BLaER1 (cell line): ENCODE results near the gene LGALS7.
"Not testable (repeated sequence)": the region's sequence is repeated elsewhere in the genome, so short reads cannot be mapped to it uniquely, and the experiment has no call there.

ENCODE experiments used
- H3K27ac ChIP-seq: shearing (Covaris generic); formaldehyde crosslinking; 2 replicates; pipeline ENCODE4 v1.8.1; 2022
- H3K27me3 ChIP-seq: shearing (Covaris generic); formaldehyde crosslinking; 2 replicates; pipeline ENCODE4 v1.8.1; 2022
- H3K36me3 ChIP-seq: shearing (Covaris generic); formaldehyde crosslinking; 2 replicates; pipeline ENCODE4 v1.8.1; 2022
- H3K4me1 ChIP-seq: shearing (Covaris generic); formaldehyde crosslinking; 2 replicates; pipeline ENCODE4 v1.8.1; 2022
- H3K4me2 ChIP-seq: shearing (Covaris generic); formaldehyde crosslinking; 2 replicates; pipeline ENCODE4 v1.8.1; 2022
- H3K4me3 ChIP-seq: shearing (Covaris generic); formaldehyde crosslinking; 2 replicates; pipeline ENCODE4 v1.8.1; 2022
- H3K9ac ChIP-seq: shearing (Covaris generic); formaldehyde crosslinking; 2 replicates; pipeline ENCODE4 v1.8.1; 2022
- H3K9me3 ChIP-seq: shearing (Covaris generic); formaldehyde crosslinking; 2 replicates; pipeline ENCODE4 v1.8.1; 2022
- H4K20me1 ChIP-seq: shearing (Covaris generic); formaldehyde crosslinking; 2 replicates; pipeline ENCODE4 v1.8.1; 2022
- Cebpa-rat ChIP-seq: shearing (Covaris generic); IDR thresholded peaks from 2 replicates; pipeline ENCODE4 v1.8.1; 2022

Gene LGALS7

GRCh38 chr19:38788478-38789243 lies 15.3 kb upstream of the LGALS7 start, which contains the start of gene LGALS7B:
LGALS7B (plus strand) TSS chr19:38789200; CDS start chr19:38789227, 27 bp downstream.
- Histone ChIP-seq H3K4me1 (peaks cover 7% of the 10 kb centered on the region; the same call in 1 of the 2 replicates), H4K20me1 (no peaks in the 10 kb centered on the region), H3K9me3 (no peaks in the 10 kb centered on the region), H3K4me3 (no peak within 1 kb of the TSS), H3K36me3 (no peaks in the 10 kb centered on the region), H3K4me2 (no peak within 1 kb of the TSS), H3K27ac (no peak within 1 kb of the TSS), H3K9ac (no peak within 1 kb of the TSS), H3K27me3 (peaks cover 17% of the 10 kb centered on the region)
- TF ChIP-seq Cebpa-rat = no peak

GRCh38 chr19:38786572-38787265 lies 13.4 kb upstream of the LGALS7 start:
- Histone ChIP-seq H3K4me2 (no peak overlapping the region), H3K27ac (no peak overlapping the region), H3K9me3 (no peaks in the 10 kb centered on the region), H3K9ac (no peak overlapping the region), H3K4me1 (peaks cover 18% of the 10 kb centered on the region), H3K4me3 (no peak overlapping the region), H3K27me3 (no peaks in the 10 kb centered on the region), H3K36me3 (no peaks in the 10 kb centered on the region), H4K20me1 (no peaks in the 10 kb centered on the region)
- TF ChIP-seq Cebpa-rat = no peak

GRCh38 chr19:38786061-38786460 lies 12.7 kb upstream of the LGALS7 start:
- not testable (repeated sequence) for H3K4me3 ChIP-seq, H3K27me3 ChIP-seq, H3K27ac ChIP-seq, H3K36me3 ChIP-seq, H3K9me3 ChIP-seq, H4K20me1 ChIP-seq, H3K9ac ChIP-seq, H3K4me2 ChIP-seq
- H3K4me1 ChIP-seq = peaks cover 18% of the 10 kb centered on the region
- TF ChIP-seq Cebpa-rat = 0 out of 2 replicates have a peak, but pooled peaks have one; percentile 19

GRCh38 chr19:38785187-38785699 lies 11.9 kb upstream of the LGALS7 start:
- H3K9ac ChIP-seq = no peak overlapping the region
- H4K20me1 ChIP-seq = no peaks in the 10 kb centered on the region
- H3K4me3 ChIP-seq = no peak overlapping the region
- peaks cover 18% of the 10 kb centered on the region for H3K4me1 ChIP-seq
- H3K36me3 ChIP-seq = no peaks in the 10 kb centered on the region
- no peaks in the 10 kb centered on the region for H3K9me3 ChIP-seq
- TF ChIP-seq Cebpa-rat = no peak
- H3K27me3 ChIP-seq = no peaks in the 10 kb centered on the region
- no peak overlapping the region for H3K4me2 ChIP-seq
- H3K27ac ChIP-seq = no peak overlapping the region

GRCh38 chr19:38784224-38784623 lies 10.9 kb upstream of the LGALS7 start:
- no peak overlapping the region for H3K4me2 ChIP-seq
- no peaks in the 10 kb centered on the region for H4K20me1 ChIP-seq
- no peak overlapping the region for H3K4me3 ChIP-seq
- no peak overlapping the region for H3K27ac ChIP-seq
- H3K9me3 ChIP-seq = no peaks in the 10 kb centered on the region
- no peak for TF ChIP-seq Cebpa-rat
- H3K4me1 ChIP-seq = peaks cover 18% of the 10 kb centered on the region
- H3K27me3 ChIP-seq = no peaks in the 10 kb centered on the region
- H3K36me3 ChIP-seq = no peaks in the 10 kb centered on the region
- H3K9ac ChIP-seq = no peak overlapping the region

- H3K27ac ChIP-seq = not testable (repeated sequence)
Observed at GRCh38 chr19:38782212-38782611, 8.9 kb upstream of the LGALS7 start.

GRCh38 chr19:38781058-38781457 lies 7.7 kb upstream of the LGALS7 start:
- Histone ChIP-seq H3K27me3 (no peaks in the 10 kb centered on the region), H3K4me2 (no peak overlapping the region), H3K4me3 (no peak overlapping the region), H3K4me1 (peaks cover 28% of the 10 kb centered on the region), H3K9me3 (no peaks in the 10 kb centered on the region), H3K9ac (no peak overlapping the region), H3K27ac (no peak overlapping the region), H4K20me1 (no peaks in the 10 kb centered on the region), H3K36me3 (no peaks in the 10 kb centered on the region)
- no peak for TF ChIP-seq Cebpa-rat

More at GRCh38 chr19:38782212-38782611, 8.9 kb upstream of the LGALS7 start:
- not testable (repeated sequence) for H3K36me3 ChIP-seq, H3K9ac ChIP-seq, H3K9me3 ChIP-seq, H3K27me3 ChIP-seq, H4K20me1 ChIP-seq, H3K4me3 ChIP-seq
- H3K4me1 ChIP-seq = peaks cover 28% of the 10 kb centered on the region
- peak overlapping the region; percentile 53 for H3K4me2 ChIP-seq

- H3K27me3 ChIP-seq = no peaks in the 10 kb centered on the region
- H3K4me1 ChIP-seq = peaks cover 28% of the 10 kb centered on the region
- H3K4me3 ChIP-seq = no peak overlapping the region
- no peak overlapping the region for H3K9ac ChIP-seq
- H3K9me3 ChIP-seq = no peaks in the 10 kb centered on the region
- H3K27ac ChIP-seq = no peak overlapping the region
- H4K20me1 ChIP-seq = no peaks in the 10 kb centered on the region
- no peaks in the 10 kb centered on the region for H3K36me3 ChIP-seq
- no peak for TF ChIP-seq Cebpa-rat
- H3K4me2 ChIP-seq = no peak overlapping the region
Observed at GRCh38 chr19:38780443-38780842, 7.1 kb upstream of the LGALS7 start.

GRCh38 chr19:38778733-38779132 lies 5.4 kb upstream of the LGALS7 start:
- no peaks in the 10 kb centered on the region for H3K36me3 ChIP-seq
- peaks cover 28% of the 10 kb centered on the region for H3K4me1 ChIP-seq
- H3K9ac ChIP-seq = no peak overlapping the region
- no peak overlapping the region for H3K27ac ChIP-seq
- H3K4me3 ChIP-seq = no peak overlapping the region
- no peak for TF ChIP-seq Cebpa-rat
- no peaks in the 10 kb centered on the region for H3K27me3 ChIP-seq
- no peak overlapping the region for H3K4me2 ChIP-seq
- H4K20me1 ChIP-seq = no peaks in the 10 kb centered on the region
- H3K9me3 ChIP-seq = no peaks in the 10 kb centered on the region

GRCh38 chr19:38774181-38774950 lies 1.0 kb upstream of the LGALS7 start:
- no peaks in the 10 kb centered on the region for H3K36me3 ChIP-seq
- H3K27ac ChIP-seq = no peak overlapping the region
- 0 out of 2 replicates have a peak, but pooled peaks cover 3% of the 10 kb centered on the region for H3K27me3 ChIP-seq
- no peak overlapping the region for H3K4me3 ChIP-seq
- no peak for TF ChIP-seq Cebpa-rat
- H3K4me1 ChIP-seq = peaks cover 18% of the 10 kb centered on the region
- no peaks in the 10 kb centered on the region for H4K20me1 ChIP-seq
- no peak overlapping the region for H3K9ac ChIP-seq
- H3K9me3 ChIP-seq = no peaks in the 10 kb centered on the region
- H3K4me2 ChIP-seq = no peak overlapping the region

- not testable (repeated sequence) for H3K4me3 ChIP-seq, H3K9me3 ChIP-seq, H3K4me2 ChIP-seq, H4K20me1 ChIP-seq, H3K9ac ChIP-seq, H3K27ac ChIP-seq, H3K36me3 ChIP-seq, H3K27me3 ChIP-seq
- peaks cover 16% of the 10 kb centered on the region for H3K4me1 ChIP-seq
Observed at GRCh38 chr19:38771569-38771968, 1.7 kb downstream of the LGALS7 start.

GRCh38 chr19:38770949-38771275 lies 2.4 kb downstream of the LGALS7 start:
- H3K4me3 ChIP-seq, H3K27me3 ChIP-seq, H3K27ac ChIP-seq, H3K36me3 ChIP-seq, H3K4me2 ChIP-seq, H4K20me1 ChIP-seq, H3K9ac ChIP-seq, H3K9me3 ChIP-seq: not testable (repeated sequence)
- H3K4me1 ChIP-seq = peaks cover 16% of the 10 kb centered on the region

- peak overlapping the region; percentile 82 for H3K4me2 ChIP-seq
- H3K9ac ChIP-seq = peak overlapping the region; percentile 81
- H3K4me1 ChIP-seq = peaks cover 16% of the 10 kb centered on the region
- H3K36me3 ChIP-seq, H3K27me3 ChIP-seq, H4K20me1 ChIP-seq, H3K9me3 ChIP-seq: not testable (repeated sequence)
- peak overlapping the region; percentile 90 for H3K27ac ChIP-seq
- peak overlapping the region; percentile 63 for H3K4me3 ChIP-seq
Observed at GRCh38 chr19:38770228-38770948, 2.9 kb downstream of the LGALS7 start.
